GM21786 (cell line): ENCODE results near the gene NKD1.

Source experiments
- ATAC-seq: cut with Tn5 transposase; IDR thresholded peaks from one replicate; pipeline ENCODE4 v1.9.1; 2021; ENCODE audit not compliant: unreplicated experiment

Gene NKD1

DNA sequence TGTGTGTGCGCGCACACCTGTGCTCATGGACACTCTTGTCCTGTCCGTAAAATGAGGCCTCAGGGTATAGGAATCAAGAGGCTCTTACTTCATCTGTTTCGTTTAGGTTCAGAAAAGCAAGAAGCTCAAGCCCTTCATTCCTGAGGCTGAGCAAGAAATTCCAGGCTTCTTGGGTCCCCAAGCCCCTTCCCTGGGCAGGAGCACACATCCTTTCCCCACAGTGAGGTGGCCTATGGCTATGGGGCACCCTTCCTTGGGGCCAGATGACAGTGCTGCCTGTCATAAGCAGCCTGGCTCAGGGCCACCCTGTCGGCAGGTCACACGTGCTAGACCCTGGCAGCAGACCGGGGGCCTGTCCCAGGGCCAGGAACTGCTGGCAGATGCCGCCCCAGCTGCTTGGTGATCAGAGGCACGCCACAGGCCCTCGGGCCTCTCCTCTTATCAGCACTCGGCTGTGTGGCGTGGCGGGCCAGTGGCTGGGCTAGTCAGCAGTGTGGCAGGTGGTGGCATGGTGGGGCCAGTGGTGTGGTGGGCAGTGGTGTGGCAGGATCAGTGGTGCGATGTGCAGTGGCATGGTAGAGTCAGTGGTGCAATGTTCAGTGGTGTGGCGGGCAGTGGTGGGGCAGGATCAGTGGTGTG is 50.2 kb downstream of the NKD1 start:
- ATAC-seq: no peak

DNA sequence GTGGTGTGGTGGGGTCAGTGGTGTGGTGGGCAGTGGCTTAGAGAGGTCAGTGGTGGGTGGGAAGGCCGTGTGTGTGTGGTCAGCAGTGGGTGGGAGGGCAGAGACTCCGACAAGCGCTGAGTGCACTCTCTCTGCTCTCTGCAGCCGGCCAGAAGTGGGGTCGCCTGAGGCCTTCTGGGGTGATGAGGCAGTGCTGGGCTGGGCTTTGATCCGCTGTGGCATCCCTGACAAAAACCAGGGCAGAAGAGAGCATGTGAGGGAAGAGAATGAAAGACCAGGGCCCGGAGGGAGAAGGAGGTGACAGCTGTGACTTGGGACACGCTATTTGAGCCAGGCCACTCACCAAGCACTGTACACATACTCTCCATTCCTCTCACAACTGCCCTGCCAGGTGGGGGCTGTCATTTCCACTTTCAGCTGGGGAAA is 50.8 kb downstream of the NKD1 start:
- no peak for ATAC-seq

GRCh38 chr16:50599494-50599893 is 51.3 kb downstream of the NKD1 start:
- ATAC-seq: no peak

GRCh38 chr16:50600582-50601283 is 52.5 kb downstream of the NKD1 start:
- ATAC-seq: no peak

- no peak for ATAC-seq
These were observed 53.1 kb downstream of the NKD1 start for GRCh38 chr16:50601341-50601740.

GRCh38 chr16:50602126-50602525 is 53.9 kb downstream of the NKD1 start:
- ATAC-seq: no peak

DNA sequence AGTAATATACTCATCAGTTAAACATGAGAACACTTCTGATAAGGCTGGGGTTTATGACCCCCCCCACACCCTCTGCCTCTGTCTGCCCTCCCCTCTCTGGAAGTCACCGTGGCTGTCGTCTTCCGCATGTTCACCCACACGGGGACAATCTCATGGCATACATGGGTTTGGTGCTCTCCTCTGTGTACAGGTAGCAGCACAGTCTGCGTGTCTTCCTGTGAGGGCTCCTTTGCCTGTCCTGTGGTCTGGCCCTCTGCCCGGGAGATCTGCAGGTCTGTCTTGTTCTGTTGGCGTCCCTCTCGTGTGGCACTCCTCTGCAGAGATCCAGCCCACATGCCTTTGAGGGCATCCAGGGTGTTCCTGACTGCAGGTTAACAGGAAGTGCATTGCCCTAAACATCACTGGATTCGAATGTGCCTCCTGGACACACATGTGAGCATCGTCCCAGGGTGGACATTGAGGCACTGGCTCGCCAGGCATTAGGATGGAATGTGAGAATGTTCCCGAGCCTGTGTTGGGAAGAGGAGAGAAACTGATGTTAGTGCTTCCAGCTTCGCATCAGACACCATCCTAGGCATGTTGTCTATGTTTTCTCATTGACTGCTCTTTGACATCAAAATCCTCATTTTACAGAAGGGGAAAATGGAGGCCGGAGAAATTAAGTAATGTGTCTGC is 54.5 kb downstream of the NKD1 start:
- ATAC-seq: no peak

GRCh38 chr16:50603206-50604064 is 55.2 kb downstream of the NKD1 start:
- ATAC-seq: no peak

DNA sequence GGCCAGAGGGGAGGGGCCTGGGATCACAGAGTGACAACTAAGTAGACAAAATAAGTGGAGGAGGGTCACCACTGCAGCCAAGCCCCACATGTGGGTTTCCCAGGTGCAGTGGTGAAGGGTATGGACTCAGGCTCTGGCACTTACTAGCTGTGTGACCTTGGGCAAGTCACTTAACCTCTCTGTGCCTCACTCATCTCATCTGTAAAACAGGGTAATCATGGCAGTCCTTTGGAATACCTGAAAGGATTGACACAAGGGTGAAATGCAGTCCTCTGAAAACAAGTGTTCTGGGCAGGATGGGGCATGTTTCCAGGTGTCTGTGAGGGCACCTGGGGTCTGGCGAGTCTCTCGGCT is 55.8 kb downstream of the NKD1 start:
- ATAC-seq: no peak

- ATAC-seq: no peak
These were observed 56.4 kb downstream of the NKD1 start for GRCh38 chr16:50604610-50605009.

DNA sequence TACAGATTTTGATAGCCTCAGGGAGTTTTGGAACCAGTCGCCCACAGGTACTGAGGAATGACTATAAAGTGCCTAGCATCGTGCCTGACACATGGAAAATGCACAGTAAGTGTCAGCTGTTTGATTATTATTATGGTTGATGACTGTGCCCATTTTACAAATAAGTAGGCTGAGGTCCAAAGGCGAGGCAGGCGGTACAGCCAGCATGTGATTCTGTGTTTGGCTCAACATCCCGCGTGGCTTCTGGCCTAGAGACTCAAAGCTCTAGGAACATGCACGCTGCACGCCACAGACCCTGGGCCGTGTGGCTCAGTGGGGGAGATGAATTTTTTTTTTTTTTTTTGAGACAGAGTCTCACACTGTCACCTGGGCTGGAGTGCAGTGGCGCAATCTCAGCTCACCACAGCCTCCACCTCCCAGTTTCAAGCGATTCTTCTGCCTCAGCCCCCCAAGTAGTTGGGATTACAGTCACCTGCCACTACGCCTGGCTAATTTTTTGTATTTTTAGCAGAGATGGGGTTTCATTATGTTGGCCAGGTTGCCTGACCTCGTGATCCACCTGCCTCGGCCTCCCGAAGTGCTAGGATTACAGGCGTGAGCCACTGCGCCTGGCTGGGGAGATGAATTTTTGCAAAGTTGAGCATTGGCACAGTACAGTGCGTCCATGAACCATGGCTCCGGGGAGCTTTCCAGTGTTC is 57.7 kb downstream of the NKD1 start:
- ATAC-seq: no peak

DNA sequence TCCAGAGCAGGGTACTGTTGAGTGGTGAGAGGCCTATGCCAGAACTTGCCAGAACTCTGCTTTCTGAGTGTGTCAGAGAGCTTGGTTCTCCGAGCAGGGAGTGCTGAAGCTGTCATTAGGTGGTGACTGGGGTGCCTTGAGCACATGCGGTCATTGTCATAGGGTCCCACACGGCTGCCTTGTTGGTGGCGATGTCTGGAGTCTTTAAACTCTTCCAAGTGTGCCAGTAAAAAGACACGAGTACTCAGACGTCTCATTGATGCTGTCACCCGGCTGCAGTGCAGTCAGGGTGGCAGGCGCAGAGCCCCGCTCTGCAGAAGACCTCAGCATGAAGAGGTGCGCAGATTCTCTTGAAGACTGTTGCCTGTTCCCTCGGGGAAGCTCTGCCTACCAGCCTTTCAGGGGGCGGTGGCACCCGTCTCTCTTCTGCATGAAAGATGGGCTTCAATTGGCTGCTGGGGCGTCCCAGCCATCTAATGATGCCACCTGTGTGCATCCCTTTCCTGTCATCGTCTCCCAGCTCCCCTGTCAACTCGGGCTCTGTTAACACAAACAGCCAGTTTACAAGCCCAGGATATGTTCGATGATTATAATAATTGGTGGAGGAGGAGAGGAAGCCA is 58.3 kb downstream of the NKD1 start:
- no peak for ATAC-seq

- ATAC-seq: no peak
These were observed 58.8 kb downstream of the NKD1 start for GRCh38 chr16:50607051-50607431.

DNA sequence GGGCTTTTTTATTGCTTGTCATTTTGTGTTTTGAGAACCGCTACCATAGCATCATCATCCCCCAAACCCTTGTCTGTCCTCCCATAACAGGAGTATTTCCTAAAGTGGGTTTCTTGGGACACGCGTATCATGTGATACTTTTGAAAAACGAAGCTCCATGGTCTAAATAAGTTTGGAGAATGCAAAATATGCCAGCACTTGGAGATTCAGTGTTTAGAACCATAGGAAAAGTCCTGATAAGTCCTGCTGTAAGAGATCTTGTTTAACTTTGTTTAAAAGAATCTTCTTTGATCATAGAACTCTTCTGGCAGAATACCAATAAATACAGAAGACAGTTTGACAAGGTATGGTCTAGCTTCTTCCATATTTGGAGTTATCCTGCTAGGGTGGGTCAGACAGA is 59.3 kb downstream of the NKD1 start:
- no peak for ATAC-seq

GRCh38 chr16:50607970-50608557 is 59.9 kb downstream of the NKD1 start:
- no peak for ATAC-seq

GRCh38 chr16:50609049-50609448 is 60.9 kb downstream of the NKD1 start:
- no peak for ATAC-seq

- ATAC-seq: no peak
These were observed 61.3 kb downstream of the NKD1 start for GRCh38 chr16:50609471-50609870.

GRCh38 chr16:50610331-50611262 is 62.4 kb downstream of the NKD1 start:
- no peak for ATAC-seq

GRCh38 chr16:50611332-50611934 is 63.2 kb downstream of the NKD1 start:
- ATAC-seq: no peak
